NB4 (cell line): ENCODE measurements around the gene PLEKHG3.

Experiments
- TF ChIP-seq, protein P1 (sequence below): IDR thresholded peaks from one replicate; pipeline ENCODE4 v1.5.1; 2012; ENCODE audit warnings: low read depth, low read length
- TF ChIP-seq, protein P2 (sequence below): IDR thresholded peaks from 2 replicates; pipeline ENCODE4 v1.6.1; 2011; ENCODE audit warnings: low read depth, low read length

DNA sequence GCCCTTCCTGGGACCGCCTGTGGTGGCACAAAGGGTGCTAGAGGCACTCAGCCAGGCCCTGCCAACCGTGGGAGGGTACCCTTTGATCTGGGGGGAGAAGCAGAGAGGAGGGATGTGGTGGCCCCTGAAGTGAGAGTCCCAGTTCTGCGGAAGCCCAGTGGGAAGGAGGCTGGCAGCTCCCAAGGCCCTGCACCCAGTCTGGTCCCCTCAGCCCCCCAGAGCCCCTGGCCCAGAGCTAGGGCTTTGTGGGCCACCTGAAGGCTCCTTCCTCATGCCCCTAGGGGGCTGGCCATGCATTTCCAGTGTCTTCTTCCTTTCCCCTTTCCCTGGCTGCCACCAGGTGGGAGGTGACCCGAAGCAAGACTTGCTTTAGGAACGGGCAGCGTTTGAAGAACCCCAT lies 44.3 kb downstream of the PLEKHG3 start:
- TF ChIP-seq, protein P1, sequence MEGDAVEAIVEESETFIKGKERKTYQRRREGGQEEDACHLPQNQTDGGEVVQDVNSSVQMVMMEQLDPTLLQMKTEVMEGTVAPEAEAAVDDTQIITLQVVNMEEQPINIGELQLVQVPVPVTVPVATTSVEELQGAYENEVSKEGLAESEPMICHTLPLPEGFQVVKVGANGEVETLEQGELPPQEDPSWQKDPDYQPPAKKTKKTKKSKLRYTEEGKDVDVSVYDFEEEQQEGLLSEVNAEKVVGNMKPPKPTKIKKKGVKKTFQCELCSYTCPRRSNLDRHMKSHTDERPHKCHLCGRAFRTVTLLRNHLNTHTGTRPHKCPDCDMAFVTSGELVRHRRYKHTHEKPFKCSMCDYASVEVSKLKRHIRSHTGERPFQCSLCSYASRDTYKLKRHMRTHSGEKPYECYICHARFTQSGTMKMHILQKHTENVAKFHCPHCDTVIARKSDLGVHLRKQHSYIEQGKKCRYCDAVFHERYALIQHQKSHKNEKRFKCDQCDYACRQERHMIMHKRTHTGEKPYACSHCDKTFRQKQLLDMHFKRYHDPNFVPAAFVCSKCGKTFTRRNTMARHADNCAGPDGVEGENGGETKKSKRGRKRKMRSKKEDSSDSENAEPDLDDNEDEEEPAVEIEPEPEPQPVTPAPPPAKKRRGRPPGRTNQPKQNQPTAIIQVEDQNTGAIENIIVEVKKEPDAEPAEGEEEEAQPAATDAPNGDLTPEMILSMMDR, result no peak
- TF ChIP-seq, protein P2, sequence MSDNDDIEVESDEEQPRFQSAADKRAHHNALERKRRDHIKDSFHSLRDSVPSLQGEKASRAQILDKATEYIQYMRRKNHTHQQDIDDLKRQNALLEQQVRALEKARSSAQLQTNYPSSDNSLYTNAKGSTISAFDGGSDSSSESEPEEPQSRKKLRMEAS, result no peak
